H54 (cell line): ENCODE data around the gene LILRA2.
"Not testable (repeated sequence)": the region's sequence is repeated elsewhere in the genome, so short reads cannot be mapped to it uniquely, and the experiment has no call there.

Experiments
- DNase-seq: peaks from one replicate; pipeline ENCODE4 v3.0.0; 2011; ENCODE audit warnings: low spot score, mixed read lengths; ENCODE audit not compliant: insufficient read length
- FAIRE-seq: peaks from 3 replicates; lab custom pipeline; 2011; peaks lifted over from hg19 to GRCh38; lab: Jason Lieb, UNC
- POLR2A ChIP-seq: IDR thresholded peaks from 2 replicates; pipeline ENCODE4 v1.6.1; 2011; ENCODE audit warnings: low read depth, mild to moderate bottlenecking, low read length

Gene LILRA2

DNA sequence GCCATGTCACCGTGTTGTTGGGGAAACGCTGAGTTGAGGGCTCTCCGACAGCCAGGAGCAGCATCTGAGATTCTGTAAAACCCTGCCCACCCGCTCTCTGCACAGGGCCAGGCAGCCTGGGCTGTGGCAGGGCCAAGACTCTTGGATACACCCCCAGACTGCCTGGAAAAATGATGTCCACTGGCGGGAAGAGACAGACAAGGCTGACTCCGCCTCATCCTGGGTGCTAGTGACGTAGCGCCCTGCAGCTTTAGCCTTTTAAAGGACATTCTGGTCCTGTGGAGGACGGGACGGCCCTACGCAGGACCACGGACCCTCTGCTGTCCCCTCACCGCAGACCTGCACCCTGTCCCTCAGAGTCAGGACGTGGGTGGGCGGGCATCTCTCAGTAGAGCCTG is 20.7 kb upstream of the LILRA2 start:
- no peak for TF ChIP-seq POLR2A
- no peak for FAIRE-seq
- no peak for DNase-seq

DNA sequence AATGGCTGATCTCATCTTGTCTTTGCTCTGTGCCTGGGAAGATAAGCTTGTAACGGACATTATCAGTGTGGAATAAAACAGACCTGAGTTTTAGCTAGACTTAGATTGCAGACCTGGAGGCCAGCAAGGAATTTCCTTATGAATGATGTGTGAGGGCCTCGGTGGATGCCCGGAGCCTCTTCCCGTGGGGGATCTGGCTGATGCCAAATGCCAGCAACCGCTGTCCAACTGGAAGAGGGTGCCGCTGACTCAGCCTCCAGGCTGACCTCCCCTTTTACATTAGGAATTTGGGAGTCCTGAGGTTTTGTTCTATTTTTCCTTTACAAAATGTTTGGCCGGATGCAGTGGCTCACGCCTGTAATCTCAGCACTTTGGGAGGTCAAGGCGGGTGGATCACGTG is 19.6 kb upstream of the LILRA2 start:
- TF ChIP-seq POLR2A: no peak
- FAIRE-seq (no peak), DNase-seq (no peak)

DNA sequence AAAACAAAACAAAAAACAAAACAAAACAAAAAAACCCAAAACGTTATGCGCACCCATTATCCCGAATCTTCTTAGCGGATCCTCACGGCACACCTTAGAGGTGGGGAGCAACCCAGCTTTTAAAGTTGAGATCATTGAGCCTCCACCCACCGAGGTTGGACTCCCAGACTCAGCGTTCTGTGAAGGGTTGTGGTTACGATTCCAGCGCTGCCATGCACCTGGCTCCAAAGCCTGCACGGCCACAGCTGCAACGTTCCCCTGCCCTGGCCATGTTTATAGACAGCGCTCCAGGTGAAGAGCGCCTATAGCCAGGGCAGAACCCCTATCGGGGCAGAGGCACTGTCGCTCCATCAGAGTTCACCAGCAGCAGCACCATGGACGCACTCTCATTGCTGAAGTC is 18.7 kb upstream of the LILRA2 start:
- DNase-seq (no peak), FAIRE-seq (no peak)
- TF ChIP-seq POLR2A: no peak

DNA sequence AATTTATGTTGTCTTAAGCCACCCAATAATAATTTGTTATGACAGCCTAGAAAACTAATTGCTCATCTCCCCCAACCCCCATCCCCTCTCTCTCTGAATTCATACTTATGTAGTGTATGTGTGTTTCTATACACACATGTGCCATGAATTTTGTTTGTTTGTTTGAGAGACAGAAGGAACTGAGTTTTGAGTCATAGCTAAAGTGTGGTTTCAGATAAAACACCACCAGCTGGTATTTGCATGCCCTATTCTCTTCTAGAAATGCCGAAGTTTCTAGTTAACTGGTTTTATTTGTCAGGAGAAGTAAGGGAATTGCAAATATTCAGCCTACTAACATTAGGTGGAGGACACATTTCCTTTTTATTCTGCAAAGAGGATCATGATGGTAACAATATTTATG is 17.4 kb upstream of the LILRA2 start:
- FAIRE-seq (no peak), DNase-seq (no peak)
- no peak for TF ChIP-seq POLR2A

DNA sequence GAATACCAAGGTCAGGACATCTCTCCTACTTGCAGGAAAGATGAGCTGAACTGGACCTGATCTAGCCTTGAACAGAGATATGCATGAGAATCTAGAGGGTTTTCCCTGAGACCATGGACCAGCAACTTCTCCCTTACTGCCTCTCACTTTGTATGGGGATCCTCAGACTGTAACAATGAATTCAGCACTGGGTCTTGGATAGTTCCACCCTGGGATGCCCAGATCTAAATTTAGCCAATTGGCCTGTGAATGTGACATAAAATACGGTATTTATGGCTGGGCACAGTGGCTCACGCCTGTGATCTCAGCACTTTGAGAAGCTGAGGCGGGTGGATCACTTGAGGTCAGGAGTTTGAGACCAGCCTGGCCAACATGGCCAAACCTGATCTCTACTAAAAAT is 15.3 kb upstream of the LILRA2 start:
- DNase-seq: no peak
- no peak for FAIRE-seq

DNA sequence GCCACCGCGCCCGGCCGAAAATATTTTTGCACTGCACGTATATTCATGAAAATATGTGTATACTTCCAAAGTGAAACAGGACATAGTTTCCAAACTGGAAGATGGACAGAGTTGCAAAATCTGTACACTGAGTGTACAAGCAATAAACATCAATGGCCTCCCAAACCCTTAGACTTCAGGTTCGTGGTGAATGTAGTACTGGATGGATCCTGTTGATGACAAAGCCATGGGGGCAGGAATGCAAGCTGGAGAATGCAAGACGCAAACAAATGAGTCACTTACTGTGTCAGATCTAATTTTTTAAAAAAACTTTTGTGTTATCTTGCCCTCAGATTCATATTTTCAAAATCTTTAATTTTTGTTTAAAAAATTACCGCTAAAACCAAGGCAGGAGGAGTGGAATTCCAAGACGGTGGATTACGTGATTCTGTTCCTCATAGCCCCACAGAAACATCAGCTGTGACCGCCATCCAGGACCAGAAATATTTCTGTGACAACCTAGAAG is 12.7 kb upstream of the LILRA2 start:
- DNase-seq (no peak), FAIRE-seq (no peak)
- no peak for TF ChIP-seq POLR2A

More for the DNA sequence above, 15.3 kb upstream of the LILRA2 start:
- no peak for TF ChIP-seq POLR2A

DNA sequence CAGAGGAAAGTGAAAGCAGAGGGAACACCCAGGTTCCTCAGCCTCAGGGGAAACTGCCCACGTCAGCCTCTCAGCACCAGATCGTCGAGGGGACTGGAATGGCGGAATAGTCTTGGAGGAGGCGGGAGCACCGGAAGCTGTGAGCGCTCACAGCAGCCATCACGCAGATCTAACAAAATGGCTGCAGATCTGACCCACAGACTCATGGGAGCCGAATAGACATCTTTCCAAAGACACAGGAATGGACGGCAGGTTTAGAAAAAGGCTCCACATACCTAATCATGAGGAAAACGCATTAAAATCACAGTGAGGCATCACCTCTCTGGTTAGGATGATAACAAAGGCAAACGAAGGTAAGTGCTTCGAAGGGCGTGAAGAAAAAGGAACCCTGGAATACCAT is 11.8 kb upstream of the LILRA2 start:
- TF ChIP-seq POLR2A: peak; percentile 33; the same call in 1 of the 2 replicates

DNA sequence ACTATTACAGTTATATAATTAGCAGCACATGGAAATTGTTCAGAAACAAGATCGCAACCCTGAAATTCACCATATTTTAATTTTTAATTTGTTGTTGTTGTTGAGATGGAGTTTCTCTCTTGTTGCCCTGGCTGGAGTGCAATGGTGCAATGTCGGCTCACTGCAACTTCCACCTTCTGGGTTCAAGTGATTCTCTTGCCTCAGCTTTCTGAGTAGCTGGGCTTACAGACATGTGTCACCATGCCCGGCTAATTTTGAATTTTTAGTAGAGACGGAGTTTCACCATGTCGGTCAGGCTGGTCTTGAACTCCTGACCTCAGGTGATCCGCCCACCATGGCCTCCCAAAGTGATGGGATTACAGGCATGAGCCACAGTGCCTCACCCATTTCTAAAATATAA is 10.4 kb upstream of the LILRA2 start:
- not testable (repeated sequence) for DNase-seq, FAIRE-seq

More for the DNA sequence above, 11.8 kb upstream of the LILRA2 start:
- DNase-seq (no peak), FAIRE-seq (no peak)

DNA sequence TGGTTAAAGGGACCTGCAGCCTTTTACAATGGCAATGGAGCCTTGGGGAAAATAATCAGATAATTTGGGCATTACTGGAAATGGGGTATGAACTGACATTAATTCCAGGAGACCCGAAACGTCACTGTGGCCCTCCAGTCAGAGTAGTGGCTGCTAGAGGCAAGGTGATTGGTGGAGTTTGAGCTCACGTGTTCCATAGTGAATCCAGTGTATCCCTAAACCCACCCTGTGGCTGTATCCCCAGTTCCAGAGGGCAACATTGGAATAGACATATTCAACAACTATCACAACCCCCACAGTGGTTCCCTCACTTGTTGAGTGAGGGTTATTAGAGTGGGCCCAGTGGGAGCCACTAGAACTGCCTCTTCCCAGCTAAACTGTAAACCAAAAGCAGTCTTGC is 3.3 kb upstream of the LILRA2 start:
- FAIRE-seq (no peak), DNase-seq (no peak)
- no peak for TF ChIP-seq POLR2A

DNA sequence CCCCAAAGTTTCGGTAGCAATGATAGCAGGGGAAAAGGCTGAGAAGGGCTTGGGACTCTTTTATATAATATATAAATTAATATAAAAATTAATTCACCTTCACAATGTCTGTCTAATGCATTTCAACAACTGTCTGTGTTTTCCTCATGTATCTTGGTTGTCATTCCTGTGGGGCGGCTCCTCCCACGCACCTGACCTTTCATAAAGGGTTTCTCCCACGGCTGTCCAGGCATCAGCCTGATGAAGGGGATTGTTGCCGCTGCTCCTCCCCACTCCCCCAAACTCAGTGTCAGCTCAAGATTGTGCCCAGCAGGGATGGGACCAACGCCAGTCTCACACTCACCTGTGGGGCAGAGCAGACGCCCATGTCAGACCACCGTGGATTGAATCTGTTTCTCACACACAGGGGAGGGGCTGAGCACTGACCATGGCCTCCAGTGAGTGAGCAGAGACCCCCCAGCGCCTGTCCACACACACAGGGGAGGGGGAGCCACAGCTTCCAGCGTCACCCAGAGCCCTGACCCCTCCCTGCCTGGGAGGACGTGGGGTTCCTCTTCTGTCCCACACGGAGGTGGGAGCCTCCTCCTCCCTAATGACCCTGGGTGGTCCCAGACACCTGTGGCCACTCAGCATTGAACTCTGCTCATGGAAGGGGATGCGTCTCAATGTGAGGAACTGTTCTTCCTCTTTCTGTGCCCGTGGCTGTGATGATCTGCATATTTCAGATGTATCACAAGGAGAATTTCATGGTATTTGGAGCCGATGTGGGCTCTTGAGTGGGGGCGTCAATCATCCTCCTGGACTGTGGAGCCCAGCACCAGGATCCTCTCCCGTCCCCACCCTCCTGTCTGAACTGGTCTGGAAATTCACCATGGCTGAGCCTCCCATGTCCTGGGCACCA is 1.6 kb upstream of the LILRA2 start:
- FAIRE-seq, DNase-seq: not testable (repeated sequence)

DNA sequence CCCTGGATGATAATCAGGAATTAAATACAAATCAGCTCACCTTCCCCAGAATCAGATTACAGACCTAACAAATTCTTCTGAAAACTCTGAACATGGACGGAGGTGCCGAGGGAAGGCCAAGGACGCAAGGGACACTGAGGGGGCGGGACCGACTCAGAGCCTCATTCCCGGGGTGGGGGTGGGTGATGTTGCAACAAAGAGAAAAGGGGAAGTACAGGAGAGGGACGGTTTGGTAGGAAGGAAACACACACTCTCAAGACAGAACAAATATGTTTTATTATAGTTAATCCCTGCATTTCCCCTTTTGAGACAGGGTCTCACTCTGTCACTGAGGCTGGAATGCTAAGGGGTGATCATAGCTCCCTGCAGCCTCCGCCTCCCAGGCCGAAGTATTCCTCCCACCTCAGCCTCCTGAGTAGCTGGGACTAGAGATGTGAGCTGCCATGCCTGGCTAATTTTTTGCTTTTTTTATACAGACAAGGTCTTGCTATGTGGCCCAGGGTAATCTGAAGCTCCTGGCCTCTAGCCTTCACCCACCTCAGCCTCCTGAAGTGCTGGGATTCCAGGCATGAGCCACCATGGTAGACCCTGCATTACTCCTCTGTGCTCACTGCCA is 786 bp upstream of the LILRA2 start:
- no peak for DNase-seq
- no peak for TF ChIP-seq POLR2A
- FAIRE-seq: no peak

DNA sequence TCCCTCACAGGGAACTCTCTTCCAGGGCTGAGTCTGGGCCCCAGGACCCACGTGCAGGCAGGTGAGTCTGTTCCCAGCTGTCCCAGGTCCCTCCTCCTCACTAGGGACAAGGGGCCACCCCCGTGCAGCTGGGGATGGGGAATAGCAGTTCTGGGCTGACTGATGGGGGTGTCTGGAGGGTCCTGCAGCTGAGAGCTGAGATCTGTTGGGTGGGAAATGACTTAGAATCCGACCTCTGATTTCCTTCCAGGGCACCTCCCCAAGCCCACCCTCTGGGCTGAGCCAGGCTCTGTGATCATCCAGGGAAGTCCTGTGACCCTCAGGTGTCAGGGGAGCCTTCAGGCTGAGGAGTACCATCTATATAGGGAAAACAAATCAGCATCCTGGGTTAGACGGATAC is 461 bp downstream of the LILRA2 start:
- FAIRE-seq: no peak
- DNase-seq: no peak
- TF ChIP-seq POLR2A: no peak

DNA sequence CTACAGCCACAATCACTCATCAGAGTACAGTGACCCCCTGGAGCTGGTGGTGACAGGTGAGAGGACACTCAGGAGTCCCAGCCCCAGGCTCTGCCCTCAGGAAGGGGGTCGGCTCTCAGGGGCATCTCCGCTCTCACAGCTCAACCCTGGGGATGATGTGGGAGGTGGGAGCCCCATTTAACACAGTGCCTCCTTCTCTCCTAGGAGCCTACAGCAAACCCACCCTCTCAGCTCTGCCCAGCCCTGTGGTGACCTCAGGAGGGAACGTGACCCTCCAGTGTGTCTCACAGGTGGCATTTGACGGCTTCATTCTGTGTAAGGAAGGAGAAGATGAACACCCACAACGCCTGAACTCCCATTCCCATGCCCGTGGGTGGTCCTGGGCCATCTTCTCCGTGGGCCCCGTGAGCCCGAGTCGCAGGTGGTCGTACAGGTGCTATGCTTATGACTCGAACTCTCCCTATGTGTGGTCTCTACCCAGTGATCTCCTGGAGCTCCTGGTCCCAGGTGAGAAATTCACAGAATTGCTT is 1.0 kb downstream of the LILRA2 start:
- no peak for TF ChIP-seq POLR2A
- no peak for DNase-seq
- FAIRE-seq: no peak

DNA sequence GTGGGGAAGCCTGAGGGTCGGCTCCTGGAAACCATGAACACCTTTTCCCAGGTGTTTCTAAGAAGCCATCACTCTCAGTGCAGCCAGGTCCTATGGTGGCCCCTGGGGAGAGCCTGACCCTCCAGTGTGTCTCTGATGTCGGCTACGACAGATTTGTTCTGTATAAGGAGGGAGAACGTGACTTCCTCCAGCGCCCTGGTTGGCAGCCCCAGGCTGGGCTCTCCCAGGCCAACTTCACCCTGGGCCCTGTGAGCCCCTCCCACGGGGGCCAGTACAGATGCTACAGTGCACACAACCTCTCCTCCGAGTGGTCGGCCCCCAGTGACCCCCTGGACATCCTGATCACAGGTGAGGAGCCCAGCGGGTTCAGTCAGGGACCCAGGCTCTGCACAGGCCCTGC is 1.6 kb downstream of the LILRA2 start:
- DNase-seq, FAIRE-seq: not testable (repeated sequence)
